Measurements from ENCODE around the gene TUBB6.

Gene TUBB6

GRCh38 chr18:12315911-12316310, 7.9 kb downstream of the TUBB6 start:
- H3K4me1 Mint-ChIP-seq (ENCODE audit: low read depth): no peaks in the 10 kb centered on the region
- peaks cover 9% of the 10 kb centered on the region for H3K9me3 Mint-ChIP-seq
- H3K27ac Mint-ChIP-seq: no peak overlapping the region
- no peaks in the 10 kb centered on the region for H3K27me3 Mint-ChIP-seq (ENCODE audit: low read depth)
- peaks cover 12% of the 10 kb centered on the region for H3K36me3 Mint-ChIP-seq (ENCODE audit: low read depth)
- no peak overlapping the region for H3K4me3 Mint-ChIP-seq

DNA sequence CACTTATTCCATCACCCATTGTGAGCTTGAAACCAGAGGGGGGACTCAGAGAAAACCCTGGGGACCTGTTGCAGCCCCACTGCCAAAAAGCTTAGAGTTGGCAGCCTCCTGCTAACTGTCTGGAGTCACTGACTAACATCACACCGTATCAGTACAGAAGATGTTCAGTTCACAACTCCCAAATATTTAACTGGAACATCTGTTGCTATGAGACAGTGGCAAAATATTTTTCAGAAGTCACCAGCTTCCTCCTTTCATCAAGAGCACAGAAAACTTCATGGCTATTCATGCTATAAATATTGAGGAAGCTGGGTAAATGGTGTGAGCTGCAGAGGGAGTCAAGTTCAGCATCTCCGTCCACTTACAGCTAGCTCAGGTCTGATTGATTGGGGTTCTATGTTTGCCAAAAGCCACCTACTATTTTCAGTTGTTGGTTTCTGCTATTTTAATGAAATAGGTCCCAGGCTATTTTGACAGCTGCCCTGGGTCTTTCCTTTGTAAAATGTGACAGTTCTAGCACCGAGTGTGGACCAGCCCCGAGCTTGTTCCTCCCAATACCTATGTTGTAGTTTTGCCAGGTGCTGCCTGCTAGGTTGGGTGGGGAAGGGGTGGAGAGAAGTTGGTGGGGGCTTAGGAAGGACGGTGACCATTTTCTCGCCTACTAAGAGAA, 9.8 kb downstream of the TUBB6 start:
- Mint-ChIP-seq H3K27me3 (ENCODE audit: low read depth) (no peaks in the 10 kb centered on the region), H3K27ac (no peak overlapping the region), H3K4me1 (ENCODE audit: low read depth) (no peaks in the 10 kb centered on the region), H3K9me3 (peaks cover 3% of the 10 kb centered on the region), H3K36me3 (ENCODE audit: low read depth) (peaks cover 10% of the 10 kb centered on the region), H3K4me3 (no peak overlapping the region)

DNA sequence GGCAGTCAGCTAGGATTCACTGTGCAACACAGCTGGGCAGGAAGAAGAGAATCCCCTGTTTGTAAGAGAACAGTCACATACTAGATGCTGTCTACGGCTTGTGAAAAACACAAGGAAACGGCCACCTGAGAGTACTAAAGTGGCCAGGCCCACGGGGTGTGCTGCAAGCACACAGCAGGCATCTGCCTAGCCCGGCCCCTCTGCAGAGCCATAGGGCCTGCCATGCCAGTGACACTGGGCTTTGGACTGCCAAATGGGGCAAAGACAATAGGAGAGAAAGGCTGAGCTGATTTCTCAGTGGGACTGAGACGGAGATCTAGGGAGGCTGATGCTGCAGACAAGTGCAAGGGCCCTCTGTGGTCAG, 10.3 kb downstream of the TUBB6 start:
- Mint-ChIP-seq H3K4me3 (no peak overlapping the region), H3K27me3 (ENCODE audit: low read depth) (no peaks in the 10 kb centered on the region), H3K27ac (no peak overlapping the region), H3K36me3 (ENCODE audit: low read depth) (peaks cover 8% of the 10 kb centered on the region), H3K9me3 (no peaks in the 10 kb centered on the region), H3K4me1 (ENCODE audit: low read depth) (no peaks in the 10 kb centered on the region)

GRCh38 chr18:12318857-12319256, 10.8 kb downstream of the TUBB6 start:
- Mint-ChIP-seq H3K36me3 (ENCODE audit: low read depth) (peaks cover 10% of the 10 kb centered on the region), H3K9me3 (no peaks in the 10 kb centered on the region), H3K4me3 (no peak overlapping the region), H3K27ac (no peak overlapping the region), H3K27me3 (ENCODE audit: low read depth) (no peaks in the 10 kb centered on the region), H3K4me1 (ENCODE audit: low read depth) (no peaks in the 10 kb centered on the region)

GRCh38 chr18:12321333-12321732, 13.3 kb downstream of the TUBB6 start:
- Mint-ChIP-seq H3K27ac (no peak overlapping the region), H3K4me1 (ENCODE audit: low read depth) (no peaks in the 10 kb centered on the region), H3K36me3 (ENCODE audit: low read depth) (peaks cover 14% of the 10 kb centered on the region), H3K9me3 (no peaks in the 10 kb centered on the region), H3K27me3 (ENCODE audit: low read depth) (no peaks in the 10 kb centered on the region), H3K4me3 (no peak overlapping the region)

DNA sequence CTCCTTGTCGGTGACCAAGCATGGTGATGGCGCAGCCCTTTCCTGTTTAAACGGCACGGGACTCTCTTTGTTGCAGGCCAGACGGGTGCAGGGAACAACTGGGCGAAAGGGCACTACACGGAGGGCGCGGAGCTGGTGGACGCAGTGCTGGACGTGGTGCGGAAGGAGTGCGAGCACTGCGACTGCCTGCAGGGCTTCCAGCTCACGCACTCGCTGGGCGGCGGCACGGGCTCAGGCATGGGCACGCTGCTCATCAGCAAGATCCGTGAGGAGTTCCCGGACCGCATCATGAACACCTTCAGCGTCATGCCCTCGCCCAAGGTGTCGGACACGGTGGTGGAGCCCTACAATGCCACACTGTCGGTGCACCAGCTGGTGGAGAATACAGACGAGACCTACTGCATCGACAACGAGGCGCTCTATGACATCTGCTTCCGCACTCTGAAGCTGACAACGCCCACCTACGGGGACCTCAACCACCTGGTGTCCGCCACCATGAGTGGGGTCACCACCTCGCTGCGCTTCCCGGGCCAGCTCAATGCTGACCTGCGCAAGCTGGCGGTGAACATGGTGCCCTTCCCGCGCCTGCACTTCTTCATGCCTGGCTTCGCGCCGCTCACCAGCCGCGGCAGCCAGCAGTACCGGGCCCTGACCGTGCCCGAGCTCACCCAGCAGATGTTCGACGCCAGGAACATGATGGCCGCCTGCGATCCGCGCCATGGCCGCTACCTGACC, 17.1 kb downstream of the TUBB6 start:
- Mint-ChIP-seq H3K9me3 (no peaks in the 10 kb centered on the region), H3K4me1 (ENCODE audit: low read depth) (peaks cover 10% of the 10 kb centered on the region), H3K27me3 (ENCODE audit: low read depth) (no peaks in the 10 kb centered on the region), H3K4me3 (no peak overlapping the region), H3K27ac (no peak overlapping the region), H3K36me3 (ENCODE audit: low read depth) (peaks cover 30% of the 10 kb centered on the region)

DNA sequence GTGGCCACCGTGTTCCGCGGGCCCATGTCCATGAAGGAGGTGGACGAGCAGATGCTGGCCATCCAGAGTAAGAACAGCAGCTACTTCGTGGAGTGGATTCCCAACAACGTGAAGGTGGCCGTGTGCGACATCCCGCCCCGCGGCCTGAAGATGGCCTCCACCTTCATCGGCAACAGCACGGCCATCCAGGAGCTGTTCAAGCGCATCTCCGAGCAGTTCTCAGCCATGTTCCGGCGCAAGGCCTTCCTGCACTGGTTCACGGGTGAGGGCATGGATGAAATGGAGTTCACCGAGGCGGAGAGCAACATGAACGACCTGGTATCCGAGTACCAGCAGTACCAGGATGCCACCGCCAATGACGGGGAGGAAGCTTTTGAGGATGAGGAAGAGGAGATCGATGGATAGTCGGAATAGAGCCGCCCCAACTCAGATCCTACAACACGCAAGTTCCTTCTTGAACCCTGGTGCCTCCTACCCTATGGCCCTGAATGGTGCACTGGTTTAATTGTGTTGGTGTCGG, 17.7 kb downstream of the TUBB6 start:
- Mint-ChIP-seq H3K27ac (no peak overlapping the region), H3K9me3 (no peaks in the 10 kb centered on the region), H3K27me3 (ENCODE audit: low read depth) (no peaks in the 10 kb centered on the region), H3K4me1 (ENCODE audit: low read depth) (peaks cover 10% of the 10 kb centered on the region), H3K36me3 (ENCODE audit: low read depth) (peaks cover 30% of the 10 kb centered on the region), H3K4me3 (no peak overlapping the region)

- Mint-ChIP-seq H3K27ac (no peak overlapping the region), H3K36me3 (ENCODE audit: low read depth) (peaks cover 24% of the 10 kb centered on the region), H3K4me3 (no peak overlapping the region), H3K27me3 (ENCODE audit: low read depth) (no peaks in the 10 kb centered on the region), H3K9me3 (no peaks in the 10 kb centered on the region), H3K4me1 (ENCODE audit: low read depth) (peaks cover 10% of the 10 kb centered on the region)
Observed at GRCh38 chr18:12326711-12327460, 18.8 kb downstream of the TUBB6 start.

DNA sequence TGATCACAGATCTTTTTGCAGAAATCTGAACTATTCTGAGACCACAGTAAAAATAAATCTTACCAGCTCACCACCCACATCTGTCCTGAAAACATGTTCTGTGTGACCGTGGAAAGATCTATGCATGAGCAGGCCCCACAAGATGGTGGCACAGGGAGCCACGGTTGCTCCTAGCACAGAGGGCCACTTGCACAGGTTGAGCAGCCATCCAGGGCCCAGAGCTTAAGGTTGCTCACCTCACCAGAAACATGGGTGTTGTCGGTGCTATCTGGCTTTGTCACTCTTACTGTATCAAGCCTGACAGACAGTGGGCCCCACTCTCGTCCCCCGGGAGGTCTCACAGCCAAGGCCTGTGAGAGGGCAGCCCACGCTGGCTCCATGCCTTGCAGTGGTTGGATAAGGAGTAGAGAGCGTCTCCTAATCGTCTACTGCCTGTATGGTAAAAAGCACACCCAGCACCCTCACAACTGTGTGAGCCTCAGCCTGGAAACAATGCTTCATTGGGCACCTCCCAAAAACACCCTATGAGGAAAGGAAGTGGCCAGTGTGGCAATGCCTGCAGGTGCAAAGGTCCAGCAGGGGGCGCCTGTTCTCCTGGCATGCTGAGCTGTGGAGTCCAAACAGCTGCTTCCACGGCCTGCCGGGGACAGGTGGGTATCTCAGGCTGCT, 19.6 kb downstream of the TUBB6 start:
- Mint-ChIP-seq H3K9me3 (no peaks in the 10 kb centered on the region), H3K27ac (peak overlapping the region; percentile 45), H3K27me3 (ENCODE audit: low read depth) (no peaks in the 10 kb centered on the region), H3K36me3 (ENCODE audit: low read depth) (peaks cover 24% of the 10 kb centered on the region), H3K4me1 (ENCODE audit: low read depth) (peaks cover 10% of the 10 kb centered on the region), H3K4me3 (no peak overlapping the region)

DNA sequence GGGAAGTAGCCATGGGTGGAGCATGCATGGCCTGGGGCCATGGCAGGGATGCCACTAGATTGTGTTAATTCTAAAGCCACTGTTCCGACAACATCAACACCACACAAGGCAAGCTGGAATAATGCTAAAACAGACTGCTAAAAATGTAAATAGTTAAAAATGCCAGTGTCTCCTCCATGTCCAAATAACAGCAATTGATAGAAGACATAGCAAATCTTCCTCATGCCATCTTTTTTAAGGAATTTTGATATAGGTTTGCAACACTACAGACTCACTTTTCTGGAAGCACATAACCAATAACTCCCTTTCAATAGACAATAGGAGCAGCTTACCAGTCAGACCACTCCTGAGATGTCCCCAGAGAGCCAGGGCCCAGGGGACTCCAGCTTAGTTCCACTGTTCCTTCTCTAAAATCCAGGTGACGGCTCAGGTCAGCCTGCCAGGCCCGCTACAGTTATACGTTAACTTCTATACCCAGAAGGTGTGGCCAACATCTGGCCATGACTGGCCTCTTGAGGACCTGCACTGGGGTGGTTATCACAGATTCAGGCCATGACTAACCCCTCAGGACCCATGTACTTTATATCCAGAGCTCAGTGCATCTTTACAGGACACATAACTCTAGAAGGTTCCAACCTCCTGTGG, 20.3 kb downstream of the TUBB6 start:
- Mint-ChIP-seq H3K4me3 (no peak overlapping the region), H3K9me3 (no peaks in the 10 kb centered on the region), H3K27me3 (ENCODE audit: low read depth) (no peaks in the 10 kb centered on the region), H3K27ac (no peak overlapping the region), H3K4me1 (ENCODE audit: low read depth) (peaks cover 10% of the 10 kb centered on the region), H3K36me3 (ENCODE audit: low read depth) (peaks cover 25% of the 10 kb centered on the region)

GRCh38 chr18:12329125-12329698, 21.2 kb downstream of the TUBB6 start:
- Mint-ChIP-seq H3K27me3 (ENCODE audit: low read depth) (no peaks in the 10 kb centered on the region), H3K4me3 (no peak overlapping the region), H3K4me1 (ENCODE audit: low read depth) (peaks cover 10% of the 10 kb centered on the region), H3K9me3 (no peaks in the 10 kb centered on the region), H3K36me3 (ENCODE audit: low read depth) (peaks cover 26% of the 10 kb centered on the region), H3K27ac (no peak overlapping the region)

DNA sequence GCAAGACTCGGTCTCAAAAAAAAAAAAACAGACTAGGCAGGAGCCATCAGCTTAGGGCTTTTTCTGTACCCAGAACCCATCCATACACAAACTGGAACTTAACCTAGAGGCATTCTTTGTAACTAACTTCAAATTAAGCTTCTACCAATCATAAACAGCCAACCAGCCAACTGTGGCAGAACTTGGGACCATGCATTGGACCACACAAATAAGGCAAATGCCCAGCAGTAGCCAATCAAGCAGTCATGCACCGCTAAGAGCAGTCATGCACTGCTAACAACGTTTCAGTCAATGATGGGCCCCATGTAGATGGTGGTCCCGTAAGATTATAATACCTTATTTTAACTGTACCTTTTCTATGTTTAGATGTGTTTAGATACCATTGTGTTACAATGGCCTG, 22.7 kb downstream of the TUBB6 start:
- peaks cover 28% of the 10 kb centered on the region for H3K36me3 Mint-ChIP-seq (ENCODE audit: low read depth)
- no peaks in the 10 kb centered on the region for H3K27me3 Mint-ChIP-seq (ENCODE audit: low read depth)
- H3K4me3 Mint-ChIP-seq: no peak overlapping the region
- H3K27ac Mint-ChIP-seq: no peak overlapping the region
- H3K4me1 Mint-ChIP-seq (ENCODE audit: low read depth): peaks cover 10% of the 10 kb centered on the region
- no peaks in the 10 kb centered on the region for H3K9me3 Mint-ChIP-seq

- Mint-ChIP-seq H3K27me3 (ENCODE audit: low read depth) (no peaks in the 10 kb centered on the region), H3K4me1 (ENCODE audit: low read depth) (no peaks in the 10 kb centered on the region), H3K4me3 (no peak overlapping the region), H3K36me3 (ENCODE audit: low read depth) (peaks cover 16% of the 10 kb centered on the region), H3K27ac (no peak overlapping the region), H3K9me3 (no peaks in the 10 kb centered on the region)
Observed at GRCh38 chr18:12333506-12334290, 25.7 kb downstream of the TUBB6 start.

All from T-helper 1 cell treated with Interleukin-12 subunit alpha and Interleukin-12 subunit beta and Interleukin-4 antibody, amounts not matched to agents 30 μg/mL and 1 μg/mL, for 36 hours (primary cell).